Sigmoid colon (tissue), 7 donors: Measurements from ENCODE around the gene SMAD5. TPM values are rescaled to one million over a fixed set of nuclear protein-coding genes. Genes with fewer than 3 reads are reported as not detected.

Experiments
- DNase-seq: peaks from one replicate; pipeline ENCODE4 v3.0.0-alpha.2; 2019
- H3K27ac ChIP-seq, 4 donors: fragments of 200-600 bp; sonication (generic); one replicate each; pipeline ENCODE4 v1.5.1; 2016 to 2019; ENCODE audit warnings: mild to moderate bottlenecking in 1 of 4
- H3K27me3 ChIP-seq, 3 donors: fragments of 200-600 bp; sonication (generic); one replicate each; pipeline ENCODE4 v1.5.1; 2019; ENCODE audit warnings: mild to moderate bottlenecking in 1 of 3
- H3K36me3 ChIP-seq, 4 donors: fragments of 200-600 bp; sonication (generic); one replicate each; pipeline ENCODE4 v1.5.1; 2016 to 2019
- H3K4me1 ChIP-seq, 4 donors: fragments of 200-600 bp; sonication (generic); one replicate each; pipeline ENCODE4 v1.5.1; 2017 to 2019
- H3K4me3 ChIP-seq, 4 donors: fragments of 200-600 bp; sonication (generic); one replicate each; pipeline ENCODE4 v1.5.1; 2017 to 2019; ENCODE audit warnings: mild to moderate bottlenecking in 2 of 4, moderate library complexity in 1 of 4
- H3K9me3 ChIP-seq, 4 donors: fragments of 200-600 bp in 3 of 4; sonication (generic) in 3 of 4; one replicate each; pipeline versions ENCODE4 v1.5.1 to v1.6.1; 2013 to 2019
- EP300 ChIP-seq, 4 donors: sonication (generic); formaldehyde crosslinking; IDR thresholded peaks; one replicate each; pipeline ENCODE4 v1.6.1; 2017; ENCODE audit warnings: antibody characterized with exemption in 4 of 4
- POLR2A ChIP-seq, 2 donors: fragments of 450-650 bp; IDR thresholded peaks; one replicate each; pipeline ENCODE4 v1.6.1; 2016; ENCODE audit warnings: antibody characterized with exemption in 2 of 2, mild to moderate bottlenecking in 2 of 2, moderate library complexity in 2 of 2
- POLR2AphosphoS5 ChIP-seq, 4 donors: sonication (generic); formaldehyde crosslinking; IDR thresholded peaks; one replicate each; pipeline ENCODE4 v1.6.1; 2017; ENCODE audit warnings: antibody characterized with exemption in 4 of 4
- WGBS, 2 donors: extraction: QIAGEN DNeasy Blood & Tissue Kit; methylation state at CpG; one replicate each; pipeline ENCODE4 v1.1.7; 2013; 5-methylcytosine and 5-hydroxymethylcytosine counted together
- intact Hi-C: fragments of 100-400 bp; cut with DNase I; formaldehyde crosslinking; loops from one replicate; pipeline ENCODE4 v1.15.1; 2023
- polyA plus RNA-seq, 3 donors: library from polyadenylated mRNA; stranded (reverse); fragments of 200-250 nt; gene quantifications; one replicate each; pipeline ENCODE4 v1.2.3, GENCODE V29; 2013
- total RNA-seq, 4 donors: library from RNA; depleted of rRNA; stranded (reverse); fragments of >200 nt; gene quantifications; one replicate each; pipeline ENCODE4 v1.1.0, GENCODE V29; 2016
- TF ChIP-seq, protein P1 (sequence below), 4 experiments: fragments of 450-650 bp in 3 of 4; fragments of 200-600 bp in 1 of 4; IDR thresholded peaks; one replicate each; pipeline ENCODE4 v1.5.1; 2016 to 2019; ENCODE audit warnings: antibody characterized with exemption in 4 of 4, mild to moderate bottlenecking in 3 of 4, moderate library complexity in 2 of 4
- donor health status: healthy with polysubstance abuse.
- donor health status: Bipolar disorder and iron deficiency.
- donor health status: healthy.

SMAD5 gene
- total and polyA plus RNA-seq, 7 donors, result 4.9 to 85.0 (median 47.6) TPM

DNA sequence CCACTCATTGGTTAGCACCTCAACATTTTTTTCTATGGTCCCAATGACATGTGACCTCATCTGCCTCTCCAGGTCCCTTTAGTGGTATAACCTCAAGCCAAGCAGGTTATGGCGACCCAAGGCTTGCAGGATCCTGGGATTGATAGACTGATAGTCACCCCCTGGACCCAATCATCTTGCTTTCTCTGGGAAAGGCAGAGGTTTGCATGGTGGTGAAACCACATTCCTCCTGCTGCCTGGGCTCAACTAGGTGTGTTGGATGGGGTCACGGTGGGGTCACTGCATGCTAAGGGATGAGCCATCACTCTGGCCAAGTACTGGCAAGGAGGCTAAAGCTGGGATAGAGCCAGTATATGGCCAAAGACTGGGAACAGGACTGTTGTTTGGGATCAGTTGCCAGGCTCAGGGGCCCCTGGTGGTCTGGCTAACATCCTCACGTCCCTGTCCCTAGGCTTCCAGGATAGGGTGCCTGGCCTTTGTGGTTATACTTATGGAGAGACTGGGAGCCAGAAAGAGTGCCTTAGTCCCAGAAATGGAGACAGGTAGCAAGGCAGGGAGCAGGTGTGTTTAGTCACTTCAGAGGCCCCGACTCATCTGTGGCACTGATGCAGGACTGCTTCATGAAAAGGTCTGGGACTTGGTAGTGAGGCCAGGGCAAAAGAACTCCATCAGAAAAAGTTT is 65.0 kb downstream of the SMAD5 start:
- Histone ChIP-seq H3K36me3 (no peaks in the 10 kb centered on the region), H3K27me3 (peaks cover 2 to 14% (median 8%) of the 10 kb centered on the region in 3 donors), H3K27ac (no peak overlapping the region), H3K4me3 (no peak overlapping the region), H3K4me1 (peaks cover 0 to 26% (median 24%) of the 10 kb centered on the region in 4 donors), H3K9me3 (no peaks in the 10 kb centered on the region)
- TF ChIP-seq POLR2A (IDR thresholded peaks at IDR 0.05), result no peak
- TF ChIP-seq, protein P1, sequence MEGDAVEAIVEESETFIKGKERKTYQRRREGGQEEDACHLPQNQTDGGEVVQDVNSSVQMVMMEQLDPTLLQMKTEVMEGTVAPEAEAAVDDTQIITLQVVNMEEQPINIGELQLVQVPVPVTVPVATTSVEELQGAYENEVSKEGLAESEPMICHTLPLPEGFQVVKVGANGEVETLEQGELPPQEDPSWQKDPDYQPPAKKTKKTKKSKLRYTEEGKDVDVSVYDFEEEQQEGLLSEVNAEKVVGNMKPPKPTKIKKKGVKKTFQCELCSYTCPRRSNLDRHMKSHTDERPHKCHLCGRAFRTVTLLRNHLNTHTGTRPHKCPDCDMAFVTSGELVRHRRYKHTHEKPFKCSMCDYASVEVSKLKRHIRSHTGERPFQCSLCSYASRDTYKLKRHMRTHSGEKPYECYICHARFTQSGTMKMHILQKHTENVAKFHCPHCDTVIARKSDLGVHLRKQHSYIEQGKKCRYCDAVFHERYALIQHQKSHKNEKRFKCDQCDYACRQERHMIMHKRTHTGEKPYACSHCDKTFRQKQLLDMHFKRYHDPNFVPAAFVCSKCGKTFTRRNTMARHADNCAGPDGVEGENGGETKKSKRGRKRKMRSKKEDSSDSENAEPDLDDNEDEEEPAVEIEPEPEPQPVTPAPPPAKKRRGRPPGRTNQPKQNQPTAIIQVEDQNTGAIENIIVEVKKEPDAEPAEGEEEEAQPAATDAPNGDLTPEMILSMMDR (IDR thresholded peaks at IDR 0.05), result no peak
- no peak for TF ChIP-seq POLR2AphosphoS5 (IDR thresholded peaks at IDR 0.05)
- intact Hi-C loops, result loop anchor here (2.0 to 5.0 kb wide), 2 partner anchors 65 to 320 kb away; partner anchors contain the start of gene SMAD5
- 92 to 94% methylated on average over 4 of the region's 4 CpGs for WGBS, 2 donors
- no peak for DNase-seq

DNA sequence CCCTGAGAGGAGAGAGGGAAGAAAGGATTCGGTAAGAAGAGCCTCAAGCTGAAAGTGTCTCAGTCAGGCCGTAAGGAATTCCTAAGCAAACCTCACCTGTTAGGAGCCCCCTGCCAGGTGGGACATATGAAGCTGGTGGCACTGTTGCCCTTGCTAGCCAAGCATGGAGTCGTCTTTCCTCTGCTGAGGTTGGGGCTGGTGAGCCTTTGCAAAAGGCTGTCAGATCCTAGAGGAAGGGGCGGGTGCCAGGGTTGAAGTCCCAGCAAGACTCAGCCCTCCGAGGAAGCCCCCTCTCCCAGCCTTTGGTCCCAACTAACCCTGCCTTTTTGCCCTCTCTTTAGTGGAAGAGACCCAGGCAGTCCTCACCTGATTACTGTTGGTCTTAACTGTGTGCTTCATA is 65.8 kb downstream of the SMAD5 start:
- Histone ChIP-seq H3K4me1 (peaks cover 0 to 17% (median 16%) of the 10 kb centered on the region in 4 donors), H3K27me3 (peaks cover 0 to 5% (median 3%) of the 10 kb centered on the region in 3 donors), H3K27ac (no peak overlapping the region), H3K36me3 (no peaks in the 10 kb centered on the region), H3K4me3 (no peak overlapping the region), H3K9me3 (no peaks in the 10 kb centered on the region)
- no peak for DNase-seq
- TF ChIP-seq EP300 (IDR thresholded peaks at IDR 0.05) (no peak), POLR2A (IDR thresholded peaks at IDR 0.05) (no peak), POLR2AphosphoS5 (IDR thresholded peaks at IDR 0.05) (no peak)
- TF ChIP-seq, protein P1 (IDR thresholded peaks at IDR 0.05), result no peak
- intact Hi-C loops, result loop anchor here (5.0 kb wide), 1 partner anchor 321 kb away; no protein-coding TSS in a partner anchor
- WGBS, 2 donors, result 93% methylated on average over 5 of the region's 5 CpGs

DNA sequence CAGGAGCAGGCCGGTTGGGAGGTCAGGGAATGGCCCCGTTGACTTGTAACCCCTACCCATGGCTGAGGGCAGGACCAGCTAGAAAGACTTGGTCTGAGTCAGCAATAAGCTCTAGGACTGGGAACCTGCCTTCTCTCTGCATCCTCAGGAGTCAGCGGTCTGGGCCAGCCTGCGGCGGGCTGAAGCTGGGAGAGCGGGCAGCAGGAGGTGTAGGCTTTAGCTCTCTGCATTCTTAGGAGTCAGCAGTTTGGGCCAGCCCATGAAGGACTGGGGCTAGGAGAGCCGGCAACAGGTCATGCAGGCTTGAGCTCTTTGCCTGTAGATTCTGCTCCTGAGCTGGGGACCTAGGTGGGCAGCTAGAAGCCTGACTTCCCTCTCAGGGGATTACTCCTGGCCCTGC is 66.8 kb downstream of the SMAD5 start:
- Histone ChIP-seq H3K36me3 (no peaks in the 10 kb centered on the region), H3K27ac (no peak overlapping the region), H3K4me3 (no peak overlapping the region), H3K9me3 (no peaks in the 10 kb centered on the region), H3K27me3 (no peaks in the 10 kb centered on the region), H3K4me1 (peaks cover 0 to 16% (median 16%) of the 10 kb centered on the region in 4 donors)
- no peak for DNase-seq
- WGBS, 2 donors, result 94 to 96% methylated on average over 7 of the region's 7 CpGs
- intact Hi-C loops, result loop anchor here (5.0 kb wide), 1 partner anchor 322 kb away; no protein-coding TSS in a partner anchor
- no peak for TF ChIP-seq EP300 (IDR thresholded peaks at IDR 0.05)
- TF ChIP-seq, protein P1 (IDR thresholded peaks at IDR 0.05), result no peak
- TF ChIP-seq POLR2AphosphoS5 (IDR thresholded peaks at IDR 0.05), result no peak
- TF ChIP-seq POLR2A (IDR thresholded peaks at IDR 0.05), result no peak

DNA sequence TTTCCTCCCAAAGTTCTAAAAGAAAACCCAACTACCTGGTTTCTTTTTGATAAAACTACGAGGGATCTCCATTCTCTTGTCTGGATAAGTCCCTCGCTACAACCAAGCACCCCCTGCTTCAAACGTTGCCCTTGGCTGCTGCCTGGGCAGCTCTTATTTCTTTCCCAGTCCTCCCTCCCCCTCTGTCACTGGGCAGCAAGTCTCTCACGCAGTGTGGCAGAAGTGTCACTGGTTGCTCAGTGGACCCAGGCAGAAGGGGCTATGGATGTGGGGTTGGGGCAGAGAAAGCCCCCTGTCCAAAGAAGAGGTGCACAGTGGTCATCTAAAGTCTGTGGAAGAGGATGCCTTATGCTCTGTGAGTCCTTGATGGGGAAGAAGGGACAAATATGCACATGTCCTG is 67.5 kb downstream of the SMAD5 start:
- H3K4me1 ChIP-seq, result peaks cover 0 to 16% (median 16%) of the 10 kb centered on the region in 4 donors
- H3K9me3 ChIP-seq, result no peaks in the 10 kb centered on the region
- H3K36me3 ChIP-seq, result no peaks in the 10 kb centered on the region
- TF ChIP-seq EP300 (IDR thresholded peaks at IDR 0.05), result no peak
- TF ChIP-seq, protein P1 (IDR thresholded peaks at IDR 0.05), result no peak
- no peak for TF ChIP-seq POLR2AphosphoS5 (IDR thresholded peaks at IDR 0.05)
- TF ChIP-seq POLR2A (IDR thresholded peaks at IDR 0.05), result no peak
- no peaks in the 10 kb centered on the region for H3K27me3 ChIP-seq
- no peak for DNase-seq
- intact Hi-C loops, result no loop called here
- no peak overlapping the region for H3K27ac ChIP-seq
- 77 to 84% methylated on average over 4 of the region's 4 CpGs for WGBS, 2 donors
- no peak overlapping the region for H3K4me3 ChIP-seq
